ENCODE measurements around the gene ADAMTS9.

The ADAMTS9 gene

DNA sequence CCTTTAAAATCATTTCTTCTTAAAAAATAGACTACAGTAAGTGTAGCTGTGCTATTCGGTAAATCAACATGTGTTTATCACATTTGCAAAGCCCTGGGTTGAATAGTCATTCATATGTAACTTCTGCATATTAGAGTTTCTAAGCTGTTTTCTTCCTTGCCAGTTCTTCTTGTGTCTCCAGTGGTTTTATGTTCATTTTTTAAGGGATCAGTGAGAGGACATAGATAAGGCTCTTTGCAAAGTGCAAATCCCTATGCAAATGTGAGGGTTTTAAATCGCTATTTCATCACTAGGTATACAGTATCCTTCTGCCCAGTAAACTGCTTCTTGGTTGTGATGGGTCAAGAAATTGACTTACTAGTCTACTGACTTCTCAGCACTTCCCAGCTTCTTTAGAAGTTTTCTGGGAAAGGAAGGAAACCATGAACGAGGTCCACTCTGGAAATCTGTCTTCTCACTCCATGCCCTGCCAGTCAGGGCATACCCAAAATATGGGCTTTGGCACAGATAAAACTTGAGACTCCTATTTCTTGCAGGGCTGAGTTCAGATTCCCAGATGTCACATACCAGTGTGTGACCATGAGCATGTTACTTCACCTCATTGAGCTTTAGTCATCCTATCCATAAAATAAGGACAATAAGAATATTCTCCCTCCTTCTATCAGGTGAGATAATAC lies 38.8 kb upstream of the ADAMTS9 start:
- in situ Hi-C loops (cut with HindIII; ENCODE audit: low sequenced_read_pairs): no loop called here
- no peak for DNase-seq (ENCODE audit: low read depth)
- TF ChIP-seq, protein P1, sequence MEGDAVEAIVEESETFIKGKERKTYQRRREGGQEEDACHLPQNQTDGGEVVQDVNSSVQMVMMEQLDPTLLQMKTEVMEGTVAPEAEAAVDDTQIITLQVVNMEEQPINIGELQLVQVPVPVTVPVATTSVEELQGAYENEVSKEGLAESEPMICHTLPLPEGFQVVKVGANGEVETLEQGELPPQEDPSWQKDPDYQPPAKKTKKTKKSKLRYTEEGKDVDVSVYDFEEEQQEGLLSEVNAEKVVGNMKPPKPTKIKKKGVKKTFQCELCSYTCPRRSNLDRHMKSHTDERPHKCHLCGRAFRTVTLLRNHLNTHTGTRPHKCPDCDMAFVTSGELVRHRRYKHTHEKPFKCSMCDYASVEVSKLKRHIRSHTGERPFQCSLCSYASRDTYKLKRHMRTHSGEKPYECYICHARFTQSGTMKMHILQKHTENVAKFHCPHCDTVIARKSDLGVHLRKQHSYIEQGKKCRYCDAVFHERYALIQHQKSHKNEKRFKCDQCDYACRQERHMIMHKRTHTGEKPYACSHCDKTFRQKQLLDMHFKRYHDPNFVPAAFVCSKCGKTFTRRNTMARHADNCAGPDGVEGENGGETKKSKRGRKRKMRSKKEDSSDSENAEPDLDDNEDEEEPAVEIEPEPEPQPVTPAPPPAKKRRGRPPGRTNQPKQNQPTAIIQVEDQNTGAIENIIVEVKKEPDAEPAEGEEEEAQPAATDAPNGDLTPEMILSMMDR (IDR thresholded peaks at IDR 0.05; ENCODE audit: low read depth, low read length, missing control alignments): no peak
- H3K4me3 ChIP-seq (ENCODE audit: low read depth, low read length): no peak overlapping the region

DNA sequence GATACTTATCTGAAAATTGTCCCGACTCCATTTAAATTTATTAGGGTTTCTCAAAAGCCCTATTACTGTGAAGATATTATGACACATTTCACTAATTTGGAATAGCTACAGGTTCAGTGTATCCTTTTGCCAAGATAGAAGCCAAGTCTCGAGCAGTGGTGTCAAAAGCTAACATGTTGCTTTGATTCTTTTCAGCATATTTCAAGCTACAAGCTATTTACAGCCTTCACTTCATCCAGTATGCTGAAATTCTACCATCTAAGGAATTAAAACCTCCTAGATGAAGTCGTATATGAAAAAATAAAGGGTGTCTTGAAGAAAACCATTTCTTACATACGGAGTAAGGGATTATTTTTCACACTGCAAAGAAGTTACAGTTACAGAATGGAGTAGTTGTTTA lies 31.2 kb upstream of the ADAMTS9 start:
- TF ChIP-seq, protein P1 (IDR thresholded peaks at IDR 0.05; ENCODE audit: low read depth, low read length, missing control alignments): no peak
- DNase-seq (ENCODE audit: low read depth): no peak
- in situ Hi-C loops (cut with HindIII; ENCODE audit: low sequenced_read_pairs): no loop called here
- H3K4me3 ChIP-seq (ENCODE audit: low read depth, low read length): no peak overlapping the region

DNA sequence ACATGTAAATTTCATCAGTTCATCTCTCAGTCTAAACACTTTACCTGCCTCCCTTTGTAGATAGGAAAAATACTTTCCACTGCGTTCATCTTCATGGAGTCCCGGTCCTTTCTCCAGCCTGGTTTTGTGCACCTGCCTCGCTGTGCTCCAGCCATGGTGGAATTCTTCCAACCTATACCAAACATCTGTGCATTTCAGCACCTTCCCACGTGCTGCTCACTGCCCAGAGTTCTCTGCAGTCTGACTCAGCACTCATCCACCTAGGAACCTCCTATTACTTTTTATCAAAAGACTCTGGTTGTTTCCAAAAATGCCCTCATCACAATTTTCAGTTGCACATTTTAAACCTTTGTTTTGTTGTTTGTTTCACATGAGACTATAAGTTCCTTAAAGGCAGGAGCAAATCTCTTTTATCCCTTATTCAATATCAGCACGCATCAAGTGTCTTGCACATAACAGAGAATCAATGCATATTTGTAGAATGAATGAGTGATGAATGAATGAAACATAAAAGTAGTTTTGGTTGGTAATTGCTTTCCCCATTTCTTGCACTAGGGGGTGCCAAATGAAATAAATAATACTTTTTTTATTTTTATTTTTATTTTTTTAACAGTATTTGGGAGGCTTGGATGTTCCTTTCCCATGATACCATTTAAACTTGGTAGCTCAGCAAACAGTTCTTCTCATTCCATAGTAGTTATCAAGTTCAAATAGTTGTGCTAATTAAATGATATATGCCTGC lies 30.2 kb upstream of the ADAMTS9 start:
- H3K4me3 ChIP-seq (ENCODE audit: low read depth, low read length): no peak overlapping the region
- TF ChIP-seq, protein P1 (IDR thresholded peaks at IDR 0.05; ENCODE audit: low read depth, low read length, missing control alignments): peak; percentile 11
- no peak for DNase-seq (ENCODE audit: low read depth)
- in situ Hi-C loops (cut with HindIII; ENCODE audit: low sequenced_read_pairs): no loop called here

DNA sequence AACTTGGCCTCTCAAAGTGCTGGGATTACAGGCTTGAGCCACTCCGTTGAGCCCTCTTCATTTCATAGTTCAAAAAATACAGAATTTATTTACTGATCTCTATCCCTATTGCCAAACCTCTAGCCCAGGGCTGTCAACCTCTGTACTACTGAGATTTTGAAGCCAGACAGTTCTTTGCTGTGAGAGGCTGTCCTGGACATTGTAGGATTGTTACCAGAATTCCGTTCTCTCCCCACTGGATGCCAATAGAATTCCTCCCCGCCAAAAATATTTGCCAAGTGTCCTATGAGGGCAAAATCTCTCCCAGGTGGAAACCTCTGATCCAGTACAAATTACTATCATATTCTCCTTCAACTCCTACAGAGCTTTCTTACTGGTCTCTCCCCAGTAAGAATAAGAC lies 29.6 kb upstream of the ADAMTS9 start:
- no peak for DNase-seq (ENCODE audit: low read depth)
- H3K4me3 ChIP-seq (ENCODE audit: low read depth, low read length): no peak overlapping the region
- in situ Hi-C loops (cut with HindIII; ENCODE audit: low sequenced_read_pairs): no loop called here
- TF ChIP-seq, protein P1 (IDR thresholded peaks at IDR 0.05; ENCODE audit: low read depth, low read length, missing control alignments): no peak

DNA sequence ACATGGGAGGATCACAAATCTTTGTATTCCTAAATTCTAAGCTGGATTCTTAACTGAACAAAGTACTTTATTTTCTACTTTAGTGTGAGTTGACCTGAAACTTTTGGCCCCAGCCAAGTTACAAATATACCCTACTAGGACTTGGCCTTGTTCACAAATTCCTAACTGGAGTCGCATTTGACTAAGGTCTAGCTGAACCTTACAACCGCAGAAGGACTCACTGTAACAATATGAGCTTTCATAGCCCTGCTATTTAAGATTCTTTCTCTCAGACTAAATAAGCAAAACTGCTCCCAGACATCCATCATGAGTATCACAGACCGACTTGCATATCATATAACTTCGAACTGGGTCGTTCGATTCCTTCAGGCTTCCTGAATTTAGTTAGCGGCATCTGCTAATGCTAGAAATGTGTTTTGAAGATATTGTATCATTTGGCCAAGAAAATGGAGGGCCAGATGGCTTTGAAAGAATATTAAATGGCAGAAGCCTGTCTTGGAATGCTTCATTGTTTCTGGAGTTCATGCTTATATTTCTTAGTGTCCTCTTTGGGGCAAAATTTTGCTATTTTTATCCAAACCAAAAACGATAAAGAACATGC lies 28.4 kb upstream of the ADAMTS9 start:
- peak; percentile 32 for DNase-seq (ENCODE audit: low read depth)
- no peak overlapping the region for H3K4me3 ChIP-seq (ENCODE audit: low read depth, low read length)
- TF ChIP-seq, protein P1 (IDR thresholded peaks at IDR 0.05; ENCODE audit: low read depth, low read length, missing control alignments): no peak
- in situ Hi-C loops (cut with HindIII; ENCODE audit: low sequenced_read_pairs): no loop called here

DNA sequence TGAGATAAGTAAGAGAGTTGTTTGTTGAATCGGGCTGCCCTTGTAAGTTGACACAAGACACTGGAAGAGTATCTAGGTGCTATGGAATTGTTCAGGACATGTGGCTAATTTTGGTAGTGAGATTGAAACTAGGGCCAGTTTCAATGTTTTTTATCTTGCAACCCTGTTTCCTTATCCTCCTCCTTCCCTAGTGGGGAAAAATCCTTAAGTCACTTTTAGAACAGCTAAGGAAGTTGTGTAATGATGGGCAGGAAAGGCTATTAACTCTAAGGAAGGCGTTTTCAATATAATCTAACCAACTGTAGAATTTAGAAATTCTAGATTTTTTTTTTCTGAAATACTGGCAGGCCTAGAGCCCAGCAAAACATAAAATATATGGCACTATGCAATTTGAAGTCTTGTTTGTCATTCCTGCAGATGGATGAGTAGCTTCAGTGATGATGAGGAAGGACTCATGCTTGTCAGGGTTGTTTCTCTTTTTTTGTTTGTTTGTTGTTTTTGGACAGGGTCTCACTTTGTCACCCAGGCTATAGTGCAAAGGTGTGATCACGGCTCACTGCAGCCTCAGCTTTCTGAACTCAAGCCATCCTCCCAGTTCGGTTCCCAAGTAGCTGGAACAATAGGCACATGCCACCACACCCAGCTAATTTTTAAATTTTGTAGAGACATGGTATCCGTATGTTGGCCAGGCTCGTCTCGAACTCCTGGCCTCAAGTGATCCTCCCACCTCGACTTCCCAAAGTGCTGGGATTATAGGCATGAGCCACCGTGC lies 27.6 kb upstream of the ADAMTS9 start:
- in situ Hi-C loops (cut with HindIII; ENCODE audit: low sequenced_read_pairs): no loop called here
- H3K4me3 ChIP-seq (ENCODE audit: low read depth, low read length): no peak overlapping the region
- TF ChIP-seq, protein P1 (IDR thresholded peaks at IDR 0.05; ENCODE audit: low read depth, low read length, missing control alignments): no peak
- no peak for DNase-seq (ENCODE audit: low read depth)
